HepG2 (cell line): Measurements from ENCODE around the gene ABCC5. TPM values are rescaled to one million over a fixed set of nuclear protein-coding genes. Genes with fewer than 3 reads are reported as not detected.

Source experiments
- ATAC-seq: fragments of 200-7000 bp; cut with Tn5 transposase; 3 replicates; pipeline ENCODE4 v1.9.1; 2020; ENCODE audit warnings: mild to moderate bottlenecking, moderate library complexity
- BruUV-seq: library from RNA; stranded (reverse); fragments of 400-500 nt; replicated peaks from 2 replicates; lab custom pipeline; 2021; lab: Mats Ljungman, UMichigan
- CTCF ChIA-PET: fragments of 300-600 bp; formaldehyde crosslinking; extraction: SDS; loops from one replicate; lab custom pipeline; 2021; ENCODE audit warnings: low total read pairs, inconsistent platforms, low intra/inter-chr PET ratio; lab: Yijun Ruan, JAX
- POLR2A ChIA-PET: fragments of 350-600 bp; sonication (Branson Sonifier 250); formaldehyde crosslinking; loops from one replicate; lab custom pipeline; 2020; ENCODE audit warnings: antibody characterized with exemption, inconsistent platforms; lab: Yijun Ruan, JAX
- DNase-seq: peaks from one replicate; pipeline ENCODE4 v3.0.0-alpha.2; 2015; ENCODE audit warnings: low spot score
- FAIRE-seq: peaks from 3 replicates; lab custom pipeline; 2011; peaks lifted over from hg19 to GRCh38; lab: Jason Lieb, UNC
- H2AFZ ChIP-seq: one replicate; pipeline ENCODE4 v1.6.1; 2011; ENCODE audit warnings: low read length, inconsistent platforms
- H3K27ac ChIP-seq: fragments of 300-600 bp; 3 replicates; pipeline ENCODE4 v1.8.0; 2011; ENCODE audit warnings: mixed run types, mild to moderate bottlenecking, mixed read lengths, low read length, inconsistent platforms; ENCODE audit not compliant: insufficient read depth; ENCODE audit errors: extremely low read length
- H3K27me3 ChIP-seq, 2 experiments: fragments of 200-600 bp in 1 of 2; 2 replicates in 1 of 2; 3 replicates in 1 of 2; pipeline versions ENCODE4 v1.6.0 to v1.8.0; 2011; ENCODE audit warnings: low read length in 2 of 2, mild to moderate bottlenecking in 2 of 2, moderate library complexity in 2 of 2, inconsistent platforms in 1 of 2; ENCODE audit not compliant: insufficient read depth in 2 of 2, control insufficient read depth in 1 of 2
- H3K36me3 ChIP-seq, 2 experiments: fragments of 200-600 bp in 1 of 2; replicated peaks in 1 of 2; 2 replicates in 1 of 2; 3 replicates in 1 of 2; pipeline versions ENCODE4 v1.5.1 to v1.8.0; 2011; ENCODE audit warnings: low read length in 2 of 2, inconsistent platforms in 1 of 2; ENCODE audit not compliant: insufficient read depth in 2 of 2, control insufficient read depth in 1 of 2
- H3K4me1 ChIP-seq: 2 replicates; pipeline ENCODE4 v1.5.1; 2012; ENCODE audit warnings: low read length, inconsistent platforms; ENCODE audit not compliant: insufficient read depth
- H3K4me2 ChIP-seq: 2 replicates; pipeline ENCODE4 v1.6.0; 2011; ENCODE audit warnings: low read depth, low read length, inconsistent platforms
- H3K4me3 ChIP-seq, 3 experiments: fragments of 200-600 bp in 1 of 3; sonication (generic), shearing (Covaris generic) in 1 of 3; replicated peaks in 1 of 3; 2 replicates each; pipeline ENCODE4 v1.5.1; 2011 to 2016; ENCODE audit warnings: low read length in 3 of 3, inconsistent platforms in 2 of 3, low read depth in 2 of 3, mild to moderate bottlenecking in 2 of 3, control low read depth in 1 of 3, mixed read lengths in 1 of 3; ENCODE audit not compliant: insufficient read depth in 1 of 3
- H3K79me2 ChIP-seq: one replicate; pipeline ENCODE4 v1.6.1; 2011; ENCODE audit warnings: low read length, inconsistent platforms; ENCODE audit not compliant: insufficient read depth
- H3K9ac ChIP-seq: 2 replicates; pipeline ENCODE4 v1.6.0; 2011; ENCODE audit warnings: mild to moderate bottlenecking, low read depth, low read length, inconsistent platforms; ENCODE audit not compliant: insufficient read depth
- H3K9me3 ChIP-seq: 2 replicates; pipeline ENCODE4 v1.5.1; 2012; ENCODE audit warnings: mild to moderate bottlenecking, low read length
- H4K20me1 ChIP-seq: 2 replicates; pipeline ENCODE4 v1.6.0; 2011; ENCODE audit warnings: inconsistent platforms, mild to moderate bottlenecking, low read length, moderate library complexity; ENCODE audit not compliant: insufficient read depth
- HOXD1 ChIP-seq: sonication (generic); formaldehyde crosslinking; IDR thresholded peaks from 2 replicates; pipeline ENCODE4 v1.5.0; 2020; ENCODE audit warnings: missing genetic modification reagents
- MAFK ChIP-seq, 2 experiments: IDR thresholded peaks in 1 of 2; conservative IDR thresholded peaks in 1 of 2; 2 replicates each; pipeline ENCODE4 v1.6.1; 2011; ENCODE audit warnings: improper control_type of control experiment in 2 of 2, low read length in 2 of 2
- SIX4 ChIP-seq: sonication (generic); formaldehyde crosslinking; IDR thresholded peaks from 2 replicates; pipeline ENCODE4 v1.4.0; 2020; ENCODE audit warnings: missing genetic modification reagents
- SP2 ChIP-seq: sonication (generic); formaldehyde crosslinking; IDR thresholded peaks from 2 replicates; pipeline ENCODE4 v1.5.1; 2020; ENCODE audit warnings: mild to moderate bottlenecking, missing genetic modification reagents
- SSRP1 ChIP-seq: IDR thresholded peaks from 2 replicates; pipeline ENCODE4 v1.6.1; 2016; ENCODE audit warnings: control low read depth
- STAT5B ChIP-seq: sonication (generic); formaldehyde crosslinking; IDR thresholded peaks from 2 replicates; pipeline ENCODE4 v1.4.0; 2020; ENCODE audit warnings: missing genetic modification reagents
- TRIM24 ChIP-seq: sonication (generic); formaldehyde crosslinking; IDR thresholded peaks from 2 replicates; pipeline ENCODE4 v1.8.0; 2022; ENCODE audit warnings: mild to moderate bottlenecking, missing genetic modification reagents
- WGBS: methylation state at CpG from one replicate; pipeline ENCODE4 v1.1.6; 2017; ENCODE audit warnings: low lambda C conversion rate; 5-methylcytosine and 5-hydroxymethylcytosine counted together
- in situ Hi-C: cut with HindIII; loops from 2 replicates; pipeline ENCODE4 v1.10.0; 2017; ENCODE audit warnings: low pct_unique_long_range_greater_than_20kb; ENCODE audit not compliant: extremely low pct_ligation_motif_present
- intact Hi-C: fragments of 100-400 bp; cut with micrococcal nuclease; formaldehyde crosslinking; loops from one replicate; pipeline ENCODE4 v1.10.0; 2022; ENCODE audit not compliant: unreplicated experiment
- polyA plus RNA-seq, 8 experiments: library from polyadenylated mRNA; depleted of rRNA in 3 of 8; stranded (reverse) in 7 of 8; unstranded in 1 of 8; fragments of >200 nt; fragmentation: Illumina TruSeq in 4 of 8; extraction: Trizol in 4 of 8; gene quantifications; 2 replicates each; pipeline versions ENCODE4 v1.2.1 to v1.2.3, GENCODE V29; 2011 to 2016; ENCODE audit warnings: low read depth in 4 of 8, missing spikeins in 1 of 8, mixed read lengths in 1 of 8; ENCODE audit not compliant: insufficient read depth in 1 of 8
- total RNA-seq, 5 experiments: library from RNA; depleted of rRNA; stranded (reverse); fragments of >200 nt; fragmentation: Illumina TruSeq; extraction: Trizol; gene quantifications; 2 replicates each; pipeline ENCODE4 v1.2.3, GENCODE V29; 2016; ENCODE audit warnings: low read depth in 1 of 5
- TF ChIP-seq, protein P1 (sequence below): sonication (generic); formaldehyde crosslinking; IDR thresholded peaks from 2 replicates; pipeline ENCODE4 v1.8.1; 2023; ENCODE audit warnings: mild to moderate bottlenecking, inconsistent platforms, moderate library complexity, missing genetic modification reagents, borderline replicate concordance
- TF ChIP-seq, protein P2 (sequence below): sonication (generic); formaldehyde crosslinking; IDR thresholded peaks from 2 replicates; pipeline ENCODE4 v1.5.1; 2020; ENCODE audit warnings: missing genetic modification reagents, mild to moderate bottlenecking, borderline replicate concordance
- TF ChIP-seq, protein P3 (sequence below): sonication (generic); formaldehyde crosslinking; IDR thresholded peaks from 2 replicates; pipeline ENCODE4 v1.4.0; 2020; ENCODE audit warnings: mild to moderate bottlenecking, missing genetic modification reagents

The ABCC5 gene
- total and polyA plus RNA-seq, 2 of the 13 experiments (the other 11 are each of a cell fraction or from before 2014, with no cell fraction given) = 12.5 to 12.7 TPM

DNA sequence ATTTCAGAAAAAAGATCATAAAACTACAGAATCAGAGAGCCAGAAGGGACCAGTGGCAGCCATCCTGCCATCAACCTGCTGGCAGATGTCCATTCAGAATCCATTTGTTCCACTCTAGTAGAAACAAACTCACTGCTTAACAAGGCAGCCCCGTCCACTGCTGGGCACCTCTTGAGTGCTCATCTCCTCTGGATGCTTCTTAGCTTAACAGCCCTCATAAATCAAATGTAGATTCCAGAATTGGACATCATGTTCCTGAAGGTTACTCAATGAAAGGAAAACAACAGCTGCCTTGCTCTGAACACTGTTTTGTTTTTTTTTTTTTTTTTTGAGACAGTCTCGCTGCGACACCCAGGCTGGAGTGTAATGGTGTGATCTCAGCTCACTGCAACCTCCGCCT lies 37.3 kb downstream of the ABCC5 start:
- peaks cover 6 to 10% of the 10 kb centered on the region in 2 experiments; a peak in 3 of 5 replicates for H3K36me3 ChIP-seq
- no peak for ATAC-seq
- POLR2A ChIA-PET = no interaction called here
- TF ChIP-seq, protein P1, sequence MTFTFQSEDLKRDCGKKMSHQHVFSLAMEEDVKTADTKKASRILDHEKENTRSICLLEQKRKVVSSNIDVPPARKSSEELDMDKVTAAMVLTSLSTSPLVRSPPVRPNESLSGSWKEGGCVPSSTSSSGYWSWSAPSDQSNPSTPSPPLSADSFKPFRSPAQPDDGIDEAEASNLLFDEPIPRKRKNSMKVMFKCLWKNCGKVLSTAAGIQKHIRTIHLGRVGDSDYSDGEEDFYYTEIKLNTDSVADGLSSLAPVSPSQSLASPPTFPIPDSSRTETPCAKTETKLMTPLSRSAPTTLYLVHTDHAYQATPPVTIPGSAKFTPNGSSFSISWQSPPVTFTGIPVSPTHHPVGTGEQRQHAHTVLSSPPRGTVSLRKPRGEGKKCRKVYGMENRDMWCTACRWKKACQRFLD (CRISPR knock-in tag) = no peak
- TF ChIP-seq, protein P2, sequence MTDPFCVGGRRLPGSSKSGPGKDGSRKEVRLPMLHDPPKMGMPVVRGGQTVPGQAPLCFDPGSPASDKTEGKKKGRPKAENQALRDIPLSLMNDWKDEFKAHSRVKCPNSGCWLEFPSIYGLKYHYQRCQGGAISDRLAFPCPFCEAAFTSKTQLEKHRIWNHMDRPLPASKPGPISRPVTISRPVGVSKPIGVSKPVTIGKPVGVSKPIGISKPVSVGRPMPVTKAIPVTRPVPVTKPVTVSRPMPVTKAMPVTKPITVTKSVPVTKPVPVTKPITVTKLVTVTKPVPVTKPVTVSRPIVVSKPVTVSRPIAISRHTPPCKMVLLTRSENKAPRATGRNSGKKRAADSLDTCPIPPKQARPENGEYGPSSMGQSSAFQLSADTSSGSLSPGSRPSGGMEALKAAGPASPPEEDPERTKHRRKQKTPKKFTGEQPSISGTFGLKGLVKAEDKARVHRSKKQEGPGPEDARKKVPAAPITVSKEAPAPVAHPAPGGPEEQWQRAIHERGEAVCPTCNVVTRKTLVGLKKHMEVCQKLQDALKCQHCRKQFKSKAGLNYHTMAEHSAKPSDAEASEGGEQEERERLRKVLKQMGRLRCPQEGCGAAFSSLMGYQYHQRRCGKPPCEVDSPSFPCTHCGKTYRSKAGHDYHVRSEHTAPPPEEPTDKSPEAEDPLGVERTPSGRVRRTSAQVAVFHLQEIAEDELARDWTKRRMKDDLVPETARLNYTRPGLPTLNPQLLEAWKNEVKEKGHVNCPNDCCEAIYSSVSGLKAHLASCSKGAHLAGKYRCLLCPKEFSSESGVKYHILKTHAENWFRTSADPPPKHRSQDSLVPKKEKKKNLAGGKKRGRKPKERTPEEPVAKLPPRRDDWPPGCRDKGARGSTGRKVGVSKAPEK (CRISPR knock-in tag) = no peak
- TF ChIP-seq TRIM24 (CRISPR knock-in tag) (no peak), HOXD1 (CRISPR knock-in tag) (no peak), STAT5B (CRISPR knock-in tag) (no peak), SIX4 (CRISPR knock-in tag) (no peak), SP2 (CRISPR knock-in tag) (no peak), SSRP1 (no peak), MAFK (conservative IDR thresholded peaks at IDR 0.05 in 1 of 2, IDR thresholded peaks at IDR 0.05 in 1 of 2; ENCODE audit: low read length in 2 of 2) (no peak)
- TF ChIP-seq, protein P3, sequence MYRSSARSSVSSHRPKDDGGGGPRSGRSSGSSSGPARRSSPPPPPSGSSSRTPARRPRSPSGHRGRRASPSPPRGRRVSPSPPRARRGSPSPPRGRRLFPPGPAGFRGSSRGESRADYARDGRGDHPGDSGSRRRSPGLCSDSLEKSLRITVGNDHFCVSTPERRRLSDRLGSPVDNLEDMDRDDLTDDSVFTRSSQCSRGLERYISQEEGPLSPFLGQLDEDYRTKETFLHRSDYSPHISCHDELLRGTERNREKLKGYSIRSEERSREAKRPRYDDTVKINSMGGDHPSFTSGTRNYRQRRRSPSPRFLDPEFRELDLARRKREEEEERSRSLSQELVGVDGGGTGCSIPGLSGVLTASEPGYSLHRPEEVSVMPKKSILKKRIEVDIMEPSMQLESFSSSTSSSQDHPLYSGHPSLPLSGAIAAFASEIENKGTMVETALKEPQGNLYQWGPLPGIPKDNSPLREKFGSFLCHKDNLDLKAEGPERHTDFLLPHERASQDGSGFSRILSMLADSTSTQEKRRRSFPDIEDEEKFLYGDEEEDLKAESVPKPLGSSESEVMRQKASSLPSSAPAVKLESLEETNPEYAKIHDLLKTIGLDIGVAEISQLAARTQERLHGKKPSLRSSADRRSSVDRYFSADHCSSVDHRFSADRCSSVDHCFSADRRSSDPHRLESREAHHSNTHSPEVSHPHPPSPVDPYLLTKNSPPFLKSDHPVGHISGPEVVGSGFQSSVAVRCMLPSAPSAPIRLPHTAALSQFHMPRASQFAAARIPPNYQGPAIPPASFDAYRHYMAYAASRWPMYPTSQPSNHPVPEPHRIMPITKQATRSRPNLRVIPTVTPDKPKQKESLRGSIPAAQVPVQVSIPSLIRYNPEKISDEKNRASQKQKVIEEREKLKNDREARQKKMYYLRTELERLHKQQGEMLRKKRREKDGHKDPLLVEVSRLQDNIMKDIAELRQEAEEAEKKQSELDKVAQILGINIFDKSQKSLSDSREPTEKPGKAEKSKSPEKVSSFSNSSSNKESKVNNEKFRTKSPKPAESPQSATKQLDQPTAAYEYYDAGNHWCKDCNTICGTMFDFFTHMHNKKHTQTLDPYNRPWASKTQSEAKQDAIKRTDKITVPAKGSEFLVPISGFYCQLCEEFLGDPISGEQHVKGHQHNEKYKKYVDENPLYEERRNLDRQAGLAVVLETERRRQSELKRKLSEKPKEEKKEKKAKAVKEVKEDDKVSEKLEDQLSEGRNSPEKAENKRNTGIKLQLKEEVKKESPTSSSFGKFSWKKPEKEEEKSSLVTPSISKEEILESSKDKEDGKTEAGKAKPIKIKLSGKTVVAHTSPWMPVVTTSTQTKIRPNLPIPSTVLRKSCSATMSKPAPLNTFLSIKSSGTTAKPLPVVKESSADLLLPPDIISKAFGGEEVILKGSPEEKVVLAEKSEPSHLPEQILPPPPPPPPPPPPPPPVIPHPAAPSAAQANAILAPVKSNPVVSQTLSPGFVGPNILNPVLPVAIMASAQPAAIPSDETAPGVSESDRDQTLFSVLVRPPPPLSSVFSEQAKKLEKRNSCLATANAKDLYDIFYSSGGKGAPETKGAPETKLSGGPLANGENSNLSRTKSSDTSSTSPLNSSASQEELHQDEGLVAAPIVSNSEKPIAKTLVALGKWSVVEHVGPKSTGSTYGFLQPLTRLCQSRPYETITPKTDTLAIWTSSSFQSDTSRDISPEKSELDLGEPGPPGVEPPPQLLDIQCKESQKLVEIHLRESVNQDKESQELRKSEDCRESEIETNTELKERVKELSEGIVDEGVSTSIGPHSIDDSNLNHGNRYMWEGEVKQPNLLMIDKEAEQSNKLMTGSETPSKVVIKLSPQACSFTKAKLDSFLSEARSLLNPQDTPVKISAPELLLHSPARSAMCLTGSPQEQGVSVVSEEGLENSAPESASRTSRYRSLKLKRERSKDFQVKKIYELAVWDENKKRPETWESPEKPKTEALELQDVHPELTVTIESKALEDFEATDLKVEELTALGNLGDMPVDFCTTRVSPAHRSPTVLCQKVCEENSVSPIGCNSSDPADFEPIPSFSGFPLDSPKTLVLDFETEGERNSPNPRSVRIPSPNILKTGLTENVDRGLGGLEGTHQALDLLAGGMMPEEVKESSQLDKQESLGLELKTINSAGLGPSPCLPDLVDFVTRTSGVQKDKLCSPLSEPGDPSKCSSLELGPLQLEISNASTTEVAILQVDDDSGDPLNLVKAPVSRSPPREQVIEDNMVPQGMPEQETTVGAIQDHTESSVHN (CRISPR knock-in tag) = no peak

More for the DNA sequence above, 37.3 kb downstream of the ABCC5 start:
- H3K27me3 ChIP-seq = no peaks in the 10 kb centered on the region
- H3K9me3 ChIP-seq = no peaks in the 10 kb centered on the region
- intact Hi-C loops (no loop called here), in situ Hi-C loops (no loop called here)
- DNase-seq (no peak), FAIRE-seq (no peak)
- H3K9ac ChIP-seq = no peak overlapping the region
- no peak overlapping the region for H3K27ac ChIP-seq
- H4K20me1 ChIP-seq = no peaks in the 10 kb centered on the region
- WGBS = 98% methylated on average over 4 of the region's 4 CpGs
- peaks cover 18% of the 10 kb centered on the region for H3K4me1 ChIP-seq
- no TSS peak for BruUV-seq
- H3K79me2 ChIP-seq = no peaks in the 10 kb centered on the region
- CTCF ChIA-PET = no interaction called here
- no peak overlapping the region for H2AFZ ChIP-seq
- H3K4me2 ChIP-seq = no peak overlapping the region
- H3K4me3 ChIP-seq = no peak overlapping the region
